Inferior parietal cortex (tissue), 1 donor: ENCODE data around the gene WEE1.

Experiments used
- DNase-seq: peaks from one replicate; pipeline ENCODE4 v3.0.0-alpha.2; 2016; ENCODE audit errors: extremely low spot score

The WEE1 gene

DNA sequence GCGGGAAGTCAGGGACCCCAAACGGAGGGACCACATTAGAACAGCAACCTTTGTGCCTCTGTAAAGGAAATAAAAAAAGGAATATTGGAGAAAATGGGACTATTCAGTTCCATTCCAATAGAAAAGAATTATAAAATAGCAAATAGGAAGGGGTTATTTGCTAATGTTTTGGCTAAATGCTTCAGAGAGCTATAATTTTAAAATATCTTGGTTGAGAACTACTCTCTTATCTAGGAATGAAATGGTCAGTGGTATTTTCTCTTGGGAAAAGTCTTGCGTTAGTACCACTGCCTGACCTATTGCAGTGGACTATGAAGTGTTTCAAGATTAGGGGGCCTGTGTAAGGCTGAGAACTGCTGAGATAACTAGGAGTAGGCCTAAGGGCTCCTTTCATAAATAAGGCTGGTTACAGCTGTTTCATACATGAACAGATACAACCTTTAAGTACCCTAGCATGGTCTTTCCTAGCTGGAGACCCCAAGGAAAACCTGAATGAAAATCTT lies 6.9 kb upstream of the WEE1 start:
- DNase-seq: no peak

DNA sequence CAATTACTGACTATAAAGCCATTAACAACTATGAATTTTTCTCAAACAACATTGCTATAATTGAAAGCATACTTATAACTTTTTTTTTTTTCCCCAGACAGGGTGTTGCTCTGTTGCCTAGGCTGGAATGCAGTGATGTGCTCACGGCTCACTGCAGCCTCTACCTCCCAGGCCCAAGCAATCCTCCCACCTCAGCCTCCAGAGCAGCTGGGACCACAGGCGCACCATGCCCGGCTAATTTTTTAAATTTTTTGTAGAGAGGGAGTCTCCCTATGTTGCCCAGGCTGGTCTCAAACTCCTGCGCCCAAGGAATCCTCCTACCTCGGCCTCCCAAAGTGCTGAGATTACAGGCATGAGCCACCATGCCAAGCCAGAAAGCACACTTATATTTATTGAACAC lies 6.1 kb upstream of the WEE1 start:
- DNase-seq: no peak

- no peak for DNase-seq
These were observed 5.2 kb upstream of the WEE1 start for GRCh38 chr11:9568161-9568853.

- DNase-seq: no peak
These were observed 4.4 kb upstream of the WEE1 start for GRCh38 chr11:9568854-9569587.

DNA sequence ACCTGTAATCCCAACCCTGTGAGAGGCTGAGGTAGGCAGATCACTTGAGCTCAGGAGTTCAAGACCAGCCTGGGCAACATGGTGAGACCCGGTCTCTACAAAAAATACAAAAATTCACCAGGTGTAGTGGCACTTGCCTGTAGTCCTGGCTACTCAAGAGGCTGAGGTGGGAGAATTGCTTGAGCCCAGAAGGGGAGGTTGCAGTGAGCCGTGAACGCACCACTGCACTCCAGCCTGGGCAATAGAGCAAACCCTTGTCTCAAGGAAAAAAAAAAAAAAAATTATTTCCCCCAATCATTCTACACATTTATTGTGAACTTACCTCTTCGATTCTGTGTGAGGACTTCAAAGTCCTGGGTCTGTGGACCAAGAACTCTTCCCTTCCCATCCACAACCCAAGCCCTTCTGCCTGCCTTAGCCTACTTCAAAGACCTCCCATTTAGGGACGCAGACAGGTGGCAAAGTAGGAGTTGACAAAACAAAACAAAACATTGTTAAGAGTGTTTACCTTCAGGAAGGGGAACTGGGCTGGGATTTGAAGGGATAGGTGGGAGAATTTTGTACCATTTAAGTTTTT lies 3.8 kb upstream of the WEE1 start:
- DNase-seq: no peak

DNA sequence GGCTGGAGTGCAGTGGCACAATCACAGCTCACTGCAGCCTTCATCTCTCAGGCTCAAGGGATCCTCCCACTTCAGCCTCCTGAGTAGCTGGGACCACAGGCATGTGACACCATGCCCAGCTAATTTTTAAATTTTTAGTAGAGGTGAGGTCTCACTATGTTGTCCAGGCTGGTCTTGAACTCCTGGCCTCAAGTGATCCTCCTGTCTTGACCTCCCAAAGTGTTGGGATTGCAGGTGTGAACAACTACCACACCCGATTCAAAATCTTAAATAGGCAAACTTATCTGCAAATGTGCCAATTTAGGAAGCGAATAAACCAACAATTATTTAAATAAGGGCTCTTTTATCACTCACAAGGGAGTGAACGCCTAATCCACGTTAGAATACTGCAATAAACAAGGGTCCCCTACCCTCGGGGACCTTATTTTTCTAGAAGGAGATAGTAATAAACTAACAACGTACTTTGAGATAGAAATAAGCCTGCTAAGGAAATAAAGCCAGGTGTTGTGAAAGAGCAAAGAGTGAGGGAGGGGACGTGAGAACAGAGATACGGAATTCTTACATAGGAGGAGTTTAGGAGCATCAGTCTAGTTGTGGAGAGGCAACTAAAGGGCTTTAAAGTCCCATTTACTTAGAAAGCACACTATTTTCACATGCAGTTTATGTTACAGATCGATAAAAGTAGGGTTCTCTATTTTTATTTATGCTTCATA lies 3.0 kb upstream of the WEE1 start:
- DNase-seq: no peak

DNA sequence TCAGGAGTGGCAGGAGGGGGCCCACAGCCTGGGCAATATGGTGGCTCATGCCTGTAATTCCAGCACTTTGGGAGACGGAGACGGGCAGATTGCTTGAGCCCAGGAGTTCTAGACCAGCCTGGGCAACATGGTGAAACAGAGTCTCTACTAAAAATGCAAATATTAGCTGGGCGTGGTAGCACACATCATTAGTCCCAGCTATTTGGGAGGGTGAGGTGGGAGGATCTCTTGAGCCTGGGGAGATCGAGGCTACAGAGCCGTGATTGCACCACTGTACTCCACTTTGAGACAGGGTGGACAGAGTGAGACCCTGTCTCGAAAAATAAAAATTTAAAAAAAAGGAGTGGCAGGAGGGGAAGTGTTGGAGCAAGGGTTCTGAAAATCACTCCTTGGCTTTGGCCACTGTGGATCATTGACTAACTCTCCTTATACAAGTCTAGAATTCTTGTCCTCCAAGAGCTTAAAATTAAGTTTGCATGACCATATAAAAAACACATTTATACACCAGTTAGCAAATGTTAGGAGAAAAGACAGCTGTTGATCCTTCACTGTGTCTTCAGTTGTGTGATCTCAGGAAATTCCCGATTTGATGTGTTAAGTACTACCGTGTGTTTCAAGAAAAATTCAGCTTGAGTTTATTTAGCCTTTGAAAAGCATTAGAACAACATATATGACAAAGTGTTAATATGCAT lies 2.3 kb upstream of the WEE1 start:
- no peak for DNase-seq

- DNase-seq: no peak
These were observed 1.7 kb upstream of the WEE1 start for GRCh38 chr11:9571763-9572115.

- DNase-seq: no peak
These were observed 528 bp downstream of the WEE1 start for GRCh38 chr11:9573775-9574621.

- no peak for DNase-seq
These were observed 1.3 kb downstream of the WEE1 start for GRCh38 chr11:9574622-9575259.

- DNase-seq: no peak
These were observed 2.1 kb downstream of the WEE1 start for GRCh38 chr11:9575260-9576240.

DNA sequence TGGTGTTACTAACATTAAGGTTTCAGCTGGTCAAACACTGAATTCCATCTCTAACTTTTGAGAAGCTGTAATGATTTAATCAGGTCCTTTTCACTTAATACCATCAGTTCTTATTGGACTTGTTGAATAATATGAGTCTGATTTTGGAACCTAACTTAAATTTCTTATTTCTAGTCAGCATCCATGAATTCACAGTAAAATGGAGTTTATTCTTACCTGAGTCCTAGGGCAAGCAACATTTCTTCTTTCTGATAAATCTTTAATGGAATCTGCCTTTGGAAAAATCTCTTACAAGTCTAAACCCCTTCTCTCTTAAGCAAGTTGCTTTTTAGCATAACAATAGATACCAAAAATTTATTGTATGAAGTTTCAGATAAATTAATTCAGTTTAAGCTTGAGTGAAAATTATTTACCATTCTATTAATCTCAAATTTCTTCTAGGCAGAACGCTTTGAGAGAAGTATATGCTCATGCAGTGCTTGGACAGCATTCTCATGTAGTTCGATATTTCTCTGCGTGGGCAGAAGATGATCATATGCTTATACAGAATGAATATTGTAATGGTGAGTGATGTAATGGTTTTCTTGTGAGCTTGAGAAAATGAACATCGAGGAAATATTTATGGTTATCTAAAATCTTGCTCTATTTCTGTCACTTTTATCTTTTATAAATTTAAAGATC lies 3.4 kb downstream of the WEE1 start:
- DNase-seq: no peak

DNA sequence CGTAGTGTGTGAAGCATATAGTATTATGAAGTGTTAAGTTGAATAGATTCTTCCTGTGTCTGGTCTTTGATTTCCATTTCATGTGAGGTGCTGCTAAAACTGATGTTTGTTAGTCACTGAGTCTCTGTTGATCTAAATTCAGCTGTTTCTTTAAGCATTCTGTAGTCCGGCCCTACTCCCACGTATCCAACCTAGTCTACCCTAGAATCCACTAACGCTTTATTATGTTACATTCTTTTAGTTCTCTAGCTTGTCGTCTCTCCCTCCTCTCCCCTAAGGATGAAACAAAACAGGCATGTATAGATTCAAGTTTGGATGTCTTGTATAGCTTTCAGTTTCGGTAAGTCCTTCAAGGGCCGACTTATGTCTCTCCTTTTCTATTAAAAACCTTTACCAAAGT lies 4.1 kb downstream of the WEE1 start:
- DNase-seq: no peak

GRCh38 chr11:9580894-9581293 lies 7.4 kb downstream of the WEE1 start:
- no peak for DNase-seq

GRCh38 chr11:9581556-9582161 lies 8.2 kb downstream of the WEE1 start:
- DNase-seq: no peak

GRCh38 chr11:9590717-9591116 lies 17.2 kb downstream of the WEE1 start:
- DNase-seq: no peak

GRCh38 chr11:9594267-9595046 lies 21.0 kb downstream of the WEE1 start:
- DNase-seq: no peak
